ENCODE data around the gene PCYT2.

The PCYT2 gene

DNA sequence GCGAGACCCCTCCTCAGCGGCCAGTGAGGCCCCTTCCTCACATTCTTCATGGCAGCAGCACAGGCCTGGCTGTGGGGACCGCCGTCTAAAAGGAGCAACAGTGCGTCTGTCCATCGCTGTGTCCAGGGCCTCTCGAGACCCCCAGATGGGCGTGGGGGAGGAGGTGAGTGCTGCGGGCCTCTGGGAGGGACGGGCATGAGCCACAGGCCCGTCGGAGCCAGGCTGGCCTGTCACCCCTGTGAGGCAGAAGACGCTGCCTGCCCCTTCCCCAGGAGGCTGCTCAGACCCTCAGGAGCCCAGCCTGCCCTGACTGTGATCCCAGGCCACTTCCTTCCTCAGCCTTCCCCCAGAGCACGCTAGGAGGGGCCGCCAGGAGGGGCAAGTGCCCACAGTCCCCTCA is 28.0 kb upstream of the PCYT2 start:
- no peak overlapping the region for H3K27ac ChIP-seq (replicated peaks)
- H3K4me3 ChIP-seq (replicated peaks; ENCODE audit: insufficient read depth, low read length): no peak overlapping the region
- DNase-seq (ENCODE audit: low read depth in 1 of 2, low spot score in 1 of 2): no peak
- peaks cover 4% of the 10 kb centered on the region for H3K27me3 ChIP-seq (ENCODE audit: insufficient read depth, poor library complexity, severe bottlenecking)
- TF ChIP-seq, protein P1, sequence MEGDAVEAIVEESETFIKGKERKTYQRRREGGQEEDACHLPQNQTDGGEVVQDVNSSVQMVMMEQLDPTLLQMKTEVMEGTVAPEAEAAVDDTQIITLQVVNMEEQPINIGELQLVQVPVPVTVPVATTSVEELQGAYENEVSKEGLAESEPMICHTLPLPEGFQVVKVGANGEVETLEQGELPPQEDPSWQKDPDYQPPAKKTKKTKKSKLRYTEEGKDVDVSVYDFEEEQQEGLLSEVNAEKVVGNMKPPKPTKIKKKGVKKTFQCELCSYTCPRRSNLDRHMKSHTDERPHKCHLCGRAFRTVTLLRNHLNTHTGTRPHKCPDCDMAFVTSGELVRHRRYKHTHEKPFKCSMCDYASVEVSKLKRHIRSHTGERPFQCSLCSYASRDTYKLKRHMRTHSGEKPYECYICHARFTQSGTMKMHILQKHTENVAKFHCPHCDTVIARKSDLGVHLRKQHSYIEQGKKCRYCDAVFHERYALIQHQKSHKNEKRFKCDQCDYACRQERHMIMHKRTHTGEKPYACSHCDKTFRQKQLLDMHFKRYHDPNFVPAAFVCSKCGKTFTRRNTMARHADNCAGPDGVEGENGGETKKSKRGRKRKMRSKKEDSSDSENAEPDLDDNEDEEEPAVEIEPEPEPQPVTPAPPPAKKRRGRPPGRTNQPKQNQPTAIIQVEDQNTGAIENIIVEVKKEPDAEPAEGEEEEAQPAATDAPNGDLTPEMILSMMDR (IDR thresholded peaks at IDR 0.05; ENCODE audit: insufficient read depth, low read length): no peak
- TF ChIP-seq SPI1 (IDR thresholded peaks at IDR 0.05; ENCODE audit: borderline replicate concordance, low read depth) (no peak), POLR2AphosphoS5 (IDR thresholded peaks at IDR 0.05; ENCODE audit: low read depth) (no peak), GABPA (IDR thresholded peaks at IDR 0.05; ENCODE audit: low read depth) (no peak)
- TF ChIP-seq, protein P2, sequence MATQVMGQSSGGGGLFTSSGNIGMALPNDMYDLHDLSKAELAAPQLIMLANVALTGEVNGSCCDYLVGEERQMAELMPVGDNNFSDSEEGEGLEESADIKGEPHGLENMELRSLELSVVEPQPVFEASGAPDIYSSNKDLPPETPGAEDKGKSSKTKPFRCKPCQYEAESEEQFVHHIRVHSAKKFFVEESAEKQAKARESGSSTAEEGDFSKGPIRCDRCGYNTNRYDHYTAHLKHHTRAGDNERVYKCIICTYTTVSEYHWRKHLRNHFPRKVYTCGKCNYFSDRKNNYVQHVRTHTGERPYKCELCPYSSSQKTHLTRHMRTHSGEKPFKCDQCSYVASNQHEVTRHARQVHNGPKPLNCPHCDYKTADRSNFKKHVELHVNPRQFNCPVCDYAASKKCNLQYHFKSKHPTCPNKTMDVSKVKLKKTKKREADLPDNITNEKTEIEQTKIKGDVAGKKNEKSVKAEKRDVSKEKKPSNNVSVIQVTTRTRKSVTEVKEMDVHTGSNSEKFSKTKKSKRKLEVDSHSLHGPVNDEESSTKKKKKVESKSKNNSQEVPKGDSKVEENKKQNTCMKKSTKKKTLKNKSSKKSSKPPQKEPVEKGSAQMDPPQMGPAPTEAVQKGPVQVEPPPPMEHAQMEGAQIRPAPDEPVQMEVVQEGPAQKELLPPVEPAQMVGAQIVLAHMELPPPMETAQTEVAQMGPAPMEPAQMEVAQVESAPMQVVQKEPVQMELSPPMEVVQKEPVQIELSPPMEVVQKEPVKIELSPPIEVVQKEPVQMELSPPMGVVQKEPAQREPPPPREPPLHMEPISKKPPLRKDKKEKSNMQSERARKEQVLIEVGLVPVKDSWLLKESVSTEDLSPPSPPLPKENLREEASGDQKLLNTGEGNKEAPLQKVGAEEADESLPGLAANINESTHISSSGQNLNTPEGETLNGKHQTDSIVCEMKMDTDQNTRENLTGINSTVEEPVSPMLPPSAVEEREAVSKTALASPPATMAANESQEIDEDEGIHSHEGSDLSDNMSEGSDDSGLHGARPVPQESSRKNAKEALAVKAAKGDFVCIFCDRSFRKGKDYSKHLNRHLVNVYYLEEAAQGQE (IDR thresholded peaks at IDR 0.05; ENCODE audit: insufficient replicate concordance, low read depth): no peak

DNA sequence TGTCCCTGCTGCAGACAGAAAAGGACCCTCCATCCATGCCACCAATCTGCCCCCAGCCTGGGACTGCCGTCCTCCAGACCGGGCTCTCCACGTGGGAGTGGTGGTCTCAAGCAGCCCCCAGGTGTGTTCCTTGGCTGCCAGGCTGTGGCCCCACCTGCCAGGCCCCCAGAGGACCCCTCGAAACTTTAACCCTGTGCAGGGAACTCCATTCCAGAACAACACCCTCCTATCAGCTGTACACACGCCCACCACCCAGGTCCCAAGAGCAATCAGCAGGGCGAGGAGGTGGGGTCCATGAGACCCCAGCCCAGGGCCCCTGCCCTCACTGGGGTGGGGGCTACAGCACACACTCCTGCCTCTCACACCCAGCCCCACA is 24.5 kb upstream of the PCYT2 start:
- no peaks in the 10 kb centered on the region for H3K27me3 ChIP-seq (ENCODE audit: insufficient read depth, poor library complexity, severe bottlenecking)
- no peak for DNase-seq (ENCODE audit: low read depth in 1 of 2, low spot score in 1 of 2)
- TF ChIP-seq, protein P1 (IDR thresholded peaks at IDR 0.05; ENCODE audit: insufficient read depth, low read length): no peak
- TF ChIP-seq, protein P2 (IDR thresholded peaks at IDR 0.05; ENCODE audit: insufficient replicate concordance, low read depth): no peak
- TF ChIP-seq SPI1 (IDR thresholded peaks at IDR 0.05; ENCODE audit: borderline replicate concordance, low read depth): no peak
- no peak for TF ChIP-seq POLR2AphosphoS5 (IDR thresholded peaks at IDR 0.05; ENCODE audit: low read depth)
- TF ChIP-seq GABPA (IDR thresholded peaks at IDR 0.05; ENCODE audit: low read depth): no peak
- no peak overlapping the region for H3K4me3 ChIP-seq (replicated peaks; ENCODE audit: insufficient read depth, low read length)
- H3K27ac ChIP-seq (replicated peaks): no peak overlapping the region

DNA sequence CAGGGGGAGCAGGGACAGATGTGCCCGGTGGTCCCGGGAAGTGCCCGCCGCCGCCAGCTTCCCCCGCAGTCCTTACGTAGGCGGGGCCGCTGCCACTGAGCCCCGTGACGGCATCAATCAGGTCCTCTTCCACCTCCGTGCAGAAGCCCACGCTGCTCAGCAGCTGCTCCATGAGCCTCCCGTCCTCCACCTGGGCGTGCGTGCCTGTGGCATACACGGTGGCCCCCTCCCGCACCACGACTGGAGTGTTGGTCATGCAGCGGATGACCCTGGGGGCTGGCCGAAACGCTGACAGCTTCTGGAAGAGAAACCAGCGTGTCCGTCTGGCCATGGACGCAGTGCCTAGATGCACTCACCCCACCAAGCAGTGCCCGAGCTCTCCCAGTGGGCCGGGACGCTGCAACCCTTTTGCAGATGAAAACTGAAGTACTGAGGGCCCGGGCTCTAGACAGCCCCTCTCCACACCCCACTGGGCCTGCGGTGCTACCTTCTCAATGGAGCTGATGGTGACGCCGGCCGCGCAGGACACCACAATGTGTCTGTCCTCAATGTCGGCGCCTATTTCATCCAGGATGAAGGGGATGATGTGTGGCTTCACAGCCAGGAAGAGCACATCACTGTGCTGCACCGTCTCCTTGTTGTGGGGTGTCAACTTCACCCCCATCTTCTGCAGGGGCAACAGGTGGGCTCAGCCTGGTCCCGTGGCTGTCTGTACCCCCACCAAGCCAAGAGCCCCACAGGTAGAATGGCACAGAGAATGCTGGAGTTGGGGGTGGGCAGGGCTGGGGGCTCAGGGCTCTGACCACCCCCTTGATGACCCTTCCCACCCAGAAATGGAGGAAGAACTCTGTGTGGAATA is 23.9 kb upstream of the PCYT2 start:
- no peak for DNase-seq (ENCODE audit: low read depth in 1 of 2, low spot score in 1 of 2)
- TF ChIP-seq, protein P1 (IDR thresholded peaks at IDR 0.05; ENCODE audit: insufficient read depth, low read length): no peak
- TF ChIP-seq GABPA (IDR thresholded peaks at IDR 0.05; ENCODE audit: low read depth): no peak
- no peak for TF ChIP-seq SPI1 (IDR thresholded peaks at IDR 0.05; ENCODE audit: borderline replicate concordance, low read depth)
- TF ChIP-seq POLR2AphosphoS5 (IDR thresholded peaks at IDR 0.05; ENCODE audit: low read depth): no peak
- TF ChIP-seq, protein P2 (IDR thresholded peaks at IDR 0.05; ENCODE audit: insufficient replicate concordance, low read depth): no peak
- no peak overlapping the region for H3K4me3 ChIP-seq (replicated peaks; ENCODE audit: insufficient read depth, low read length)
- no peaks in the 10 kb centered on the region for H3K27me3 ChIP-seq (ENCODE audit: insufficient read depth, poor library complexity, severe bottlenecking)
- no peak overlapping the region for H3K27ac ChIP-seq (replicated peaks)

Measured in HL-60 (cell line).